ENCODE measurements around the gene TSTD2. TPM values are rescaled to one million over a fixed set of nuclear protein-coding genes. Genes with fewer than 3 reads are reported as not detected.
"Not testable (repeated sequence)": the region's sequence is repeated elsewhere in the genome, so short reads cannot be mapped to it uniquely, and the experiment has no call there.

The TSTD2 gene
- total RNA-seq, 1 experiment from 2014 or later, result 18.0 TPM

DNA sequence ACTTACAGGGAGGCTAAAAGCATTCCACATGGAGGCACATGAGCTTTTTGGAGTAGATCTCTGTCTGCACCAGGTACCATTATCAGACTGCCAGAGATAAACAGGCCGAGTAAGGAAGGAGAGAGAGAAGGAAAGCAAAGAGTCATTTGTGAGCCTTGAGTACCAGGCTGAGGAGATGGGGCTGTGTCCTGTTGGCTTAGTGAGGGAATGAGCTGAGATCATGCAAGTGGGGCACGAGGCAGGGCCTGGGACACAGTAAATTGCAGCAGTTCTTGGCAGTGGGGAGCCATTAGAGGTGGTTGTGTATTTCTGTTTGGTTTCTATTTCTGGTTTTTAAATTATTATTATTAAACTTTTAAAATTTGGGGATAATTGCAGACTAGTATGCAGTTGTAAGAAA lies 53.3 kb downstream of the TSTD2 start:
- no TSS peak for BruUV-seq (replicated peaks)
- H3K36me3 Mint-ChIP-seq (ENCODE audit: insufficient read depth, unreplicated experiment), result no peaks in the 10 kb centered on the region
- no peaks in the 10 kb centered on the region for H3K9me3 Mint-ChIP-seq (ENCODE audit: unreplicated experiment)
- H3K27ac Mint-ChIP-seq (ENCODE audit: low read depth, unreplicated experiment), result no peak overlapping the region
- no peak for DNase-seq (ENCODE audit: unreplicated experiment)
- H3K4me3 Mint-ChIP-seq (ENCODE audit: unreplicated experiment), result no peak overlapping the region
- TF ChIP-seq, protein P1, sequence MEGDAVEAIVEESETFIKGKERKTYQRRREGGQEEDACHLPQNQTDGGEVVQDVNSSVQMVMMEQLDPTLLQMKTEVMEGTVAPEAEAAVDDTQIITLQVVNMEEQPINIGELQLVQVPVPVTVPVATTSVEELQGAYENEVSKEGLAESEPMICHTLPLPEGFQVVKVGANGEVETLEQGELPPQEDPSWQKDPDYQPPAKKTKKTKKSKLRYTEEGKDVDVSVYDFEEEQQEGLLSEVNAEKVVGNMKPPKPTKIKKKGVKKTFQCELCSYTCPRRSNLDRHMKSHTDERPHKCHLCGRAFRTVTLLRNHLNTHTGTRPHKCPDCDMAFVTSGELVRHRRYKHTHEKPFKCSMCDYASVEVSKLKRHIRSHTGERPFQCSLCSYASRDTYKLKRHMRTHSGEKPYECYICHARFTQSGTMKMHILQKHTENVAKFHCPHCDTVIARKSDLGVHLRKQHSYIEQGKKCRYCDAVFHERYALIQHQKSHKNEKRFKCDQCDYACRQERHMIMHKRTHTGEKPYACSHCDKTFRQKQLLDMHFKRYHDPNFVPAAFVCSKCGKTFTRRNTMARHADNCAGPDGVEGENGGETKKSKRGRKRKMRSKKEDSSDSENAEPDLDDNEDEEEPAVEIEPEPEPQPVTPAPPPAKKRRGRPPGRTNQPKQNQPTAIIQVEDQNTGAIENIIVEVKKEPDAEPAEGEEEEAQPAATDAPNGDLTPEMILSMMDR (IDR thresholded peaks at IDR 0.05; ENCODE audit: unreplicated experiment), result no peak
- H3K4me1 Mint-ChIP-seq (ENCODE audit: insufficient read depth, unreplicated experiment), result no peaks in the 10 kb centered on the region
- peaks cover 13% of the 10 kb centered on the region for H3K27me3 Mint-ChIP-seq (ENCODE audit: insufficient read depth, unreplicated experiment)
- POLR2A ChIA-PET, result interaction anchor here (0.6 kb wide), 1 partner anchor 32 kb away, joined by 3 read pairs; no protein-coding TSS in a partner anchor
- intact Hi-C loops (cut with micrococcal nuclease), result no loop called here
- CTCF ChIA-PET, result interaction anchor here (1.1 to 1.8 kb wide), 3 partner anchors 14 to 111 kb away, joined by 4 to 11 read pairs (median 10); no protein-coding TSS in a partner anchor

GRCh38 chr9:97578846-97579245 lies 54.3 kb downstream of the TSTD2 start:
- ChIA-PET POLR2A (no interaction called here), CTCF (interaction anchor here (0.9 to 1.8 kb wide), 5 partner anchors 10 to 110 kb away, joined by 3 to 11 read pairs (median 5); no protein-coding TSS in a partner anchor)
- Mint-ChIP-seq H3K36me3 (ENCODE audit: insufficient read depth, unreplicated experiment) (no peaks in the 10 kb centered on the region), H3K27me3 (ENCODE audit: insufficient read depth, unreplicated experiment) (peaks cover 13% of the 10 kb centered on the region), H3K27ac (ENCODE audit: low read depth, unreplicated experiment) (no peak overlapping the region), H3K9me3 (ENCODE audit: unreplicated experiment) (no peaks in the 10 kb centered on the region), H3K4me3 (ENCODE audit: unreplicated experiment) (no peak overlapping the region), H3K4me1 (ENCODE audit: insufficient read depth, unreplicated experiment) (no peaks in the 10 kb centered on the region)
- TF ChIP-seq, protein P1 (IDR thresholded peaks at IDR 0.05; ENCODE audit: unreplicated experiment), result no peak
- intact Hi-C loops (cut with micrococcal nuclease), result no loop called here
- no peak for DNase-seq (ENCODE audit: unreplicated experiment)
- BruUV-seq (replicated peaks), result no TSS peak

DNA sequence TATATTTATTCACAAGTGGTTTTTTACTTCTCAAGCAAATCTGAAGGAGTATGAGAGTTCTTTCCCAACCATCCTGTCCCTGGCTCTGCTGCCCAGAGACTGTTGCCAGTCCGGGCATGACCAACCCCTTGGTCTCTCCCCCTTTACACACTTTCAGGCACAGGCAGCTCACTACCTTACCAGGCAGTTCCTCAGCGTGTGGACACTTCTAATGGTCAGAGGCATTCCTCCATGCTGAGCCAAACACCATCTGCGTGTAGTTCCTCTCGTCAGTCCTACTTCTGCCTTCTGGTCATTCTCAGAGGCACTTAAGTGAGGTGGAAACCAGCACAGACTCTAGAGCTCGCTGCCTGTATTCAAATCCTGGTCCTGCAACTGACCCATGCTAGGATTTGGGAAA lies 56.1 kb downstream of the TSTD2 start:
- DNase-seq (ENCODE audit: unreplicated experiment), result no peak
- H3K4me1 Mint-ChIP-seq (ENCODE audit: insufficient read depth, unreplicated experiment), result no peaks in the 10 kb centered on the region
- ChIA-PET CTCF (interaction anchor here (1.1 to 1.3 kb wide), 3 partner anchors 40 to 108 kb away, joined by 3 read pairs; no protein-coding TSS in a partner anchor), POLR2A (no interaction called here)
- no peak overlapping the region for H3K27ac Mint-ChIP-seq (ENCODE audit: low read depth, unreplicated experiment)
- no peaks in the 10 kb centered on the region for H3K36me3 Mint-ChIP-seq (ENCODE audit: insufficient read depth, unreplicated experiment)
- H3K9me3 Mint-ChIP-seq (ENCODE audit: unreplicated experiment), result no peaks in the 10 kb centered on the region
- BruUV-seq (replicated peaks), result no TSS peak
- TF ChIP-seq, protein P1 (IDR thresholded peaks at IDR 0.05; ENCODE audit: unreplicated experiment), result no peak
- H3K27me3 Mint-ChIP-seq (ENCODE audit: insufficient read depth, unreplicated experiment), result peaks cover 13% of the 10 kb centered on the region
- H3K4me3 Mint-ChIP-seq (ENCODE audit: unreplicated experiment), result no peak overlapping the region
- intact Hi-C loops (cut with micrococcal nuclease), result no loop called here

DNA sequence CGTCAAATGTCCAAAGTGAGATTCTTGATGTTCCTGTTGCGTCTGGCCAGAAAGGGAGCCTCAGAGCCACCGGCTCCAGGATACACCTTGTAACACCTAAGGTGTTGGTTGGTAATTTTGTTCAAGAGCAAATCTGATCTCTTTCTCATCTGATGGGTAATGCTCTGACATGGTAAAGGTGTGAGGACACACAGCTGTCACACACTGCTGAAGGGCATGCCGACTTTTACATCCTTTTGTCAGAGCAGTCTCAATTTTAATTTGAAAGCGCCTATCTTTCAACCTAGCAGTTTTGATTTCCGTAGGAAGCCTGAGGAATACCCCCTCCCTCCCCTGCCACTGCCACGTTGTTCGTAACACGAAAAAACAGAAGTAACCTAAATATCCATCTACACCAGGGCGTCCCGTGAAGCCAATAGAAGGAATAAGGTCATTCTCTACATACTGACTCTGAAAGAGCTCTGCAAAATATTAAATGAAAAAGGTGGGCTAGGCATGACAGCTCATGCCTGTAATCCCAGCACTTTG lies 57.4 kb downstream of the TSTD2 start:
- Mint-ChIP-seq H3K36me3 (ENCODE audit: insufficient read depth, unreplicated experiment) (no peaks in the 10 kb centered on the region), H3K4me3 (ENCODE audit: unreplicated experiment) (no peak overlapping the region), H3K27ac (ENCODE audit: low read depth, unreplicated experiment) (no peak overlapping the region), H3K9me3 (ENCODE audit: unreplicated experiment) (no peaks in the 10 kb centered on the region), H3K27me3 (ENCODE audit: insufficient read depth, unreplicated experiment) (peaks cover 13% of the 10 kb centered on the region), H3K4me1 (ENCODE audit: insufficient read depth, unreplicated experiment) (no peaks in the 10 kb centered on the region)
- no TSS peak for BruUV-seq (replicated peaks)
- POLR2A ChIA-PET, result no interaction called here
- no peak for DNase-seq (ENCODE audit: unreplicated experiment)
- TF ChIP-seq, protein P1 (IDR thresholded peaks at IDR 0.05; ENCODE audit: unreplicated experiment), result no peak
- CTCF ChIA-PET, result interaction anchor here (1.3 to 2.6 kb wide), 2 partner anchors 23 to 107 kb away, joined by 3 to 12 read pairs; no protein-coding TSS in a partner anchor
- intact Hi-C loops (cut with micrococcal nuclease), result no loop called here

GRCh38 chr9:97574921-97575672 lies 58.1 kb downstream of the TSTD2 start:
- H3K4me1 Mint-ChIP-seq (ENCODE audit: insufficient read depth, unreplicated experiment), result not testable (repeated sequence)

GRCh38 chr9:97574101-97574571 lies 59.0 kb downstream of the TSTD2 start:
- intact Hi-C loops (cut with micrococcal nuclease), result not testable (repeated sequence)

More at GRCh38 chr9:97574921-97575672, 58.1 kb downstream of the TSTD2 start:
- intact Hi-C loops (cut with micrococcal nuclease); H3K4me3 Mint-ChIP-seq (ENCODE audit: unreplicated experiment); H3K36me3 Mint-ChIP-seq (ENCODE audit: insufficient read depth, unreplicated experiment); DNase-seq (ENCODE audit: unreplicated experiment); BruUV-seq (replicated peaks); H3K27ac Mint-ChIP-seq (ENCODE audit: low read depth, unreplicated experiment); H3K9me3 Mint-ChIP-seq (ENCODE audit: unreplicated experiment); POLR2A ChIA-PET: not testable (repeated sequence)
- CTCF ChIA-PET, result interaction anchor here (1.2 to 2.6 kb wide), 2 partner anchors 13 to 23 kb away, joined by 3 to 12 read pairs; no protein-coding TSS in a partner anchor
- peaks cover 16% of the 10 kb centered on the region for H3K27me3 Mint-ChIP-seq (ENCODE audit: insufficient read depth, unreplicated experiment)

More at GRCh38 chr9:97574101-97574571, 59.0 kb downstream of the TSTD2 start:
- not testable (repeated sequence) for H3K4me1 Mint-ChIP-seq (ENCODE audit: insufficient read depth, unreplicated experiment); DNase-seq (ENCODE audit: unreplicated experiment); H3K27ac Mint-ChIP-seq (ENCODE audit: low read depth, unreplicated experiment); H3K4me3 Mint-ChIP-seq (ENCODE audit: unreplicated experiment); BruUV-seq (replicated peaks); H3K36me3 Mint-ChIP-seq (ENCODE audit: insufficient read depth, unreplicated experiment); H3K9me3 Mint-ChIP-seq (ENCODE audit: unreplicated experiment)
- POLR2A ChIA-PET, result interaction anchor here (0.6 kb wide), 1 partner anchor 192 kb away, joined by 3 read pairs; no protein-coding TSS in a partner anchor
- CTCF ChIA-PET, result interaction anchor here (0.6 to 2.6 kb wide), 3 partner anchors 14 to 163 kb away, joined by 3 to 12 read pairs (median 3); no protein-coding TSS in a partner anchor
- H3K27me3 Mint-ChIP-seq (ENCODE audit: insufficient read depth, unreplicated experiment), result peaks cover 16% of the 10 kb centered on the region

Data from MCF 10A (cell line).